Calu3 (cell line): Measurements from ENCODE around the gene KLF2. TPM values are rescaled to one million over a fixed set of nuclear protein-coding genes. Genes with fewer than 3 reads are reported as not detected.

Experiments used
- BruUV-seq: library from RNA; stranded (reverse); fragments of 400-500 nt; replicated peaks from 2 replicates; lab custom pipeline; 2021; lab: Mats Ljungman, UMichigan
- CTCF ChIA-PET: fragments of 300-600 bp; sonication (Branson Sonifier 250); formaldehyde crosslinking; loops from one replicate; lab custom pipeline; 2022; ENCODE audit warnings: antibody characterized with exemption; lab: Charles Lee
- DNase-seq: peaks from one replicate; pipeline ENCODE4 v3.0.0; 2022
- H3K27ac Mint-ChIP-seq: one replicate; pipeline ENCODE4 v1.8.0; 2022; ENCODE audit warnings: mixed read lengths; ENCODE audit not compliant: unreplicated experiment
- H3K27me3 Mint-ChIP-seq: one replicate; pipeline ENCODE4 v1.8.0; 2022; ENCODE audit warnings: mixed read lengths; ENCODE audit not compliant: unreplicated experiment
- H3K36me3 Mint-ChIP-seq: one replicate; pipeline ENCODE4 v1.8.0; 2022; ENCODE audit warnings: mild to moderate bottlenecking, moderate library complexity, mixed read lengths; ENCODE audit not compliant: insufficient read depth, unreplicated experiment
- H3K4me1 Mint-ChIP-seq: one replicate; pipeline ENCODE4 v1.8.0; 2022; ENCODE audit warnings: mild to moderate bottlenecking, low read depth, mixed read lengths; ENCODE audit not compliant: unreplicated experiment
- H3K4me3 Mint-ChIP-seq: one replicate; pipeline ENCODE4 v1.8.0; 2022; ENCODE audit warnings: mild to moderate bottlenecking, low read depth, moderate library complexity, mixed read lengths; ENCODE audit not compliant: unreplicated experiment
- H3K9me3 Mint-ChIP-seq: one replicate; pipeline ENCODE4 v1.8.0; 2022; ENCODE audit warnings: low read depth, mixed read lengths; ENCODE audit not compliant: unreplicated experiment
- intact Hi-C: fragments of 100-400 bp; cut with micrococcal nuclease; formaldehyde crosslinking; loops from one replicate; pipeline ENCODE4 v1.10.0; 2022; ENCODE audit not compliant: unreplicated experiment
- total RNA-seq: library from RNA; stranded (reverse); gene quantifications from 2 replicates; pipeline ENCODE4 v1.2.3, GENCODE V29; 2022
- TF ChIP-seq, protein P1 (sequence below): fragments of 200-600 bp; IDR thresholded peaks from one replicate; pipeline ENCODE4 v1.8.0; 2022; ENCODE audit warnings: antibody characterized with exemption; ENCODE audit not compliant: unreplicated experiment

The KLF2 gene
- total RNA-seq, 1 experiment from 2014 or later: 2.5 TPM

GRCh38 chr19:16367261-16367683, 42.6 kb downstream of the KLF2 start:
- intact Hi-C loops: no loop called here
- BruUV-seq: no TSS peak

GRCh38 chr19:16368385-16369305, 44.0 kb downstream of the KLF2 start:
- no TSS peak for BruUV-seq
- DNase-seq: no peak
- Mint-ChIP-seq H3K27ac (no peak overlapping the region), H3K4me1 (peaks cover 20% of the 10 kb centered on the region), H3K27me3 (no peaks in the 10 kb centered on the region), H3K4me3 (no peak overlapping the region), H3K36me3 (peaks cover 5% of the 10 kb centered on the region), H3K9me3 (no peaks in the 10 kb centered on the region)
- intact Hi-C loops: no loop called here
- CTCF ChIA-PET: no interaction called here
- TF ChIP-seq, protein P1, sequence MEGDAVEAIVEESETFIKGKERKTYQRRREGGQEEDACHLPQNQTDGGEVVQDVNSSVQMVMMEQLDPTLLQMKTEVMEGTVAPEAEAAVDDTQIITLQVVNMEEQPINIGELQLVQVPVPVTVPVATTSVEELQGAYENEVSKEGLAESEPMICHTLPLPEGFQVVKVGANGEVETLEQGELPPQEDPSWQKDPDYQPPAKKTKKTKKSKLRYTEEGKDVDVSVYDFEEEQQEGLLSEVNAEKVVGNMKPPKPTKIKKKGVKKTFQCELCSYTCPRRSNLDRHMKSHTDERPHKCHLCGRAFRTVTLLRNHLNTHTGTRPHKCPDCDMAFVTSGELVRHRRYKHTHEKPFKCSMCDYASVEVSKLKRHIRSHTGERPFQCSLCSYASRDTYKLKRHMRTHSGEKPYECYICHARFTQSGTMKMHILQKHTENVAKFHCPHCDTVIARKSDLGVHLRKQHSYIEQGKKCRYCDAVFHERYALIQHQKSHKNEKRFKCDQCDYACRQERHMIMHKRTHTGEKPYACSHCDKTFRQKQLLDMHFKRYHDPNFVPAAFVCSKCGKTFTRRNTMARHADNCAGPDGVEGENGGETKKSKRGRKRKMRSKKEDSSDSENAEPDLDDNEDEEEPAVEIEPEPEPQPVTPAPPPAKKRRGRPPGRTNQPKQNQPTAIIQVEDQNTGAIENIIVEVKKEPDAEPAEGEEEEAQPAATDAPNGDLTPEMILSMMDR: no peak

More at GRCh38 chr19:16367261-16367683, 42.6 kb downstream of the KLF2 start:
- Mint-ChIP-seq H3K36me3 (peaks cover 11% of the 10 kb centered on the region), H3K27ac (no peak overlapping the region), H3K27me3 (no peaks in the 10 kb centered on the region), H3K9me3 (no peaks in the 10 kb centered on the region), H3K4me1 (peaks cover 25% of the 10 kb centered on the region), H3K4me3 (no peak overlapping the region)
- DNase-seq: no peak
- TF ChIP-seq, protein P1: no peak
- CTCF ChIA-PET: no interaction called here

DNA sequence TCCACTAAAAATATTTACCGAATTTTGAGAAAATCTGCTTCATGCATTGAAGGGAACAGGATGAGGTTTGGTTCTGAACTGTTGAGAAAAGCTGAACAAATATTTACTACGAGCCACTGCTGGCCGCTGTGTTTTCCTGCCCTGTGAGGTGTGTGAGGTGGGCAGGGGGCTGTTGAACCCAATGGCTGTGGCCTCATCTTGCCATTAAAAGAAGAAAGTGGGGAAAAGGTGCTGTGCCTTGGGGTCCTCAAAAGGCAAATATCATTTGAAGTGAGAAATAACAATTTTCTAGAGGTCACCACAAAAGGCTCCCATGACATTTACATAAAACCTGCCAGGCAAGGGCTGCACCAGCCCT, 44.7 kb downstream of the KLF2 start:
- TF ChIP-seq, protein P1: no peak
- H3K4me1 Mint-ChIP-seq: peaks cover 21% of the 10 kb centered on the region
- no TSS peak for BruUV-seq
- intact Hi-C loops: no loop called here
- no peak for DNase-seq
- H3K36me3 Mint-ChIP-seq: peaks cover 3% of the 10 kb centered on the region
- no peaks in the 10 kb centered on the region for H3K9me3 Mint-ChIP-seq
- no peak overlapping the region for H3K4me3 Mint-ChIP-seq
- H3K27me3 Mint-ChIP-seq: no peaks in the 10 kb centered on the region
- CTCF ChIA-PET: no interaction called here
- H3K27ac Mint-ChIP-seq: no peak overlapping the region

GRCh38 chr19:16369664-16370576, 45.3 kb downstream of the KLF2 start:
- TF ChIP-seq, protein P1: no peak
- CTCF ChIA-PET: no interaction called here

More at GRCh38 chr19:16369664-16370576, 45.3 kb downstream of the KLF2 start:
- no peaks in the 10 kb centered on the region for H3K27me3 Mint-ChIP-seq
- H3K27ac Mint-ChIP-seq: no peak overlapping the region
- peaks cover 21% of the 10 kb centered on the region for H3K4me1 Mint-ChIP-seq
- H3K36me3 Mint-ChIP-seq: no peaks in the 10 kb centered on the region
- no peak for DNase-seq
- no TSS peak for BruUV-seq
- H3K9me3 Mint-ChIP-seq: no peaks in the 10 kb centered on the region
- H3K4me3 Mint-ChIP-seq: no peak overlapping the region
- intact Hi-C loops: no loop called here
